ENCODE results near the gene LRRC4. TPM values are rescaled to one million over a fixed set of nuclear protein-coding genes. Genes with fewer than 3 reads are reported as not detected.

The LRRC4 gene
- total RNA-seq, 1 experiment from 2014 or later, result not detected

DNA sequence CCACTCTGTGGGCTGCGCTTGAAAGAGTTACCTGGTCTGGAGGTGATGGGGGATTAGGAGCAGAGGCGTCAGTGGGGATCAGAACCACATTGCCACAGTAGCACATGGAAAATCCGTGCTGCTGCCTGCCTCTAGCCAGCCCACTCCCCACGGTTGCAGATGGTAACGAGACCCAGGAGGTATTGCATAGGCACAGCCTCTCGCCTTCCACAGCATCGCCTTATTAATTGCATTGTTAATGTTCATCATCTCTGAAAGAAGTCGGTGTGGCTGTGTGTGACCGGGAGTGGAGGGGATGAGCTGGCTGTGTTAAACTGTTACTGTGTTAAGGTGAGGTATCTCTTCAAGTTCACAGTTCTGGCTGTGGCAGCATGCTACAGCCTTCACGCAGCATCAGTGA, 35.2 kb upstream of the LRRC4 start:
- intact Hi-C loops (cut with micrococcal nuclease), result no loop called here
- H3K36me3 Mint-ChIP-seq (ENCODE audit: insufficient read depth, unreplicated experiment), result peaks cover 25% of the 10 kb centered on the region
- no TSS peak for BruUV-seq (replicated peaks)
- DNase-seq (ENCODE audit: unreplicated experiment), result no peak
- TF ChIP-seq, protein P1, sequence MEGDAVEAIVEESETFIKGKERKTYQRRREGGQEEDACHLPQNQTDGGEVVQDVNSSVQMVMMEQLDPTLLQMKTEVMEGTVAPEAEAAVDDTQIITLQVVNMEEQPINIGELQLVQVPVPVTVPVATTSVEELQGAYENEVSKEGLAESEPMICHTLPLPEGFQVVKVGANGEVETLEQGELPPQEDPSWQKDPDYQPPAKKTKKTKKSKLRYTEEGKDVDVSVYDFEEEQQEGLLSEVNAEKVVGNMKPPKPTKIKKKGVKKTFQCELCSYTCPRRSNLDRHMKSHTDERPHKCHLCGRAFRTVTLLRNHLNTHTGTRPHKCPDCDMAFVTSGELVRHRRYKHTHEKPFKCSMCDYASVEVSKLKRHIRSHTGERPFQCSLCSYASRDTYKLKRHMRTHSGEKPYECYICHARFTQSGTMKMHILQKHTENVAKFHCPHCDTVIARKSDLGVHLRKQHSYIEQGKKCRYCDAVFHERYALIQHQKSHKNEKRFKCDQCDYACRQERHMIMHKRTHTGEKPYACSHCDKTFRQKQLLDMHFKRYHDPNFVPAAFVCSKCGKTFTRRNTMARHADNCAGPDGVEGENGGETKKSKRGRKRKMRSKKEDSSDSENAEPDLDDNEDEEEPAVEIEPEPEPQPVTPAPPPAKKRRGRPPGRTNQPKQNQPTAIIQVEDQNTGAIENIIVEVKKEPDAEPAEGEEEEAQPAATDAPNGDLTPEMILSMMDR (IDR thresholded peaks at IDR 0.05; ENCODE audit: unreplicated experiment), result no peak
- no peaks in the 10 kb centered on the region for H3K4me1 Mint-ChIP-seq (ENCODE audit: insufficient read depth, unreplicated experiment)
- H3K4me3 Mint-ChIP-seq (ENCODE audit: unreplicated experiment), result no peak overlapping the region
- H3K27ac Mint-ChIP-seq (ENCODE audit: low read depth, unreplicated experiment), result no peak overlapping the region
- ChIA-PET POLR2A (no interaction called here), CTCF (interaction anchor here (0.6 to 1.3 kb wide), 3 partner anchors 10 to 14 kb away, joined by 3 to 4 read pairs (median 4); no protein-coding TSS in a partner anchor)
- no peaks in the 10 kb centered on the region for H3K27me3 Mint-ChIP-seq (ENCODE audit: insufficient read depth, unreplicated experiment)
- H3K9me3 Mint-ChIP-seq (ENCODE audit: unreplicated experiment), result no peaks in the 10 kb centered on the region

DNA sequence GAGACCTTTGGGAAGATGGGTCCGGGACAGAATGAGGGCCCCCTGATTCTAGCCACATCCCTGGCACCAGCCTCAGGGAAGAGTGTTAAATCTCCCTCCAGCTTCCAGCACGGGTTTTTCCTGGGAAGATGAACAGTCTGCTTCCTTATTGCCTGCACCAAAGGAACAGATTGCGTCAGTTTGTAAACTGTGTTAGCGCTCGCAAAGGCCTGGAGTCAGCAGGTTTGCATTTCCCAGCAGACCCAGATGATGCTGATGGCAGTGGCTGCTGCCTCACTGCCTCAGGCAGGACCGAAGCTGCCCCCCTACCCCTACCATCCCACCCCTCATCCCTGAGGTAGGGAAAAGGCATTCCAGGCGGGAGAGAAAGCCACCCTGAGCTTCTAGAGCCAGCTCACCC, 34.6 kb upstream of the LRRC4 start:
- Mint-ChIP-seq H3K27ac (ENCODE audit: low read depth, unreplicated experiment) (no peak overlapping the region), H3K4me3 (ENCODE audit: unreplicated experiment) (no peak overlapping the region), H3K27me3 (ENCODE audit: insufficient read depth, unreplicated experiment) (no peaks in the 10 kb centered on the region), H3K36me3 (ENCODE audit: insufficient read depth, unreplicated experiment) (peaks cover 25% of the 10 kb centered on the region), H3K4me1 (ENCODE audit: insufficient read depth, unreplicated experiment) (no peaks in the 10 kb centered on the region), H3K9me3 (ENCODE audit: unreplicated experiment) (no peaks in the 10 kb centered on the region)
- DNase-seq (ENCODE audit: unreplicated experiment), result no peak
- no TSS peak for BruUV-seq (replicated peaks)
- ChIA-PET POLR2A (no interaction called here), CTCF (interaction anchor here (0.6 to 0.7 kb wide), 2 partner anchors 14 to 44 kb away, joined by 3 read pairs; no protein-coding TSS in a partner anchor)
- intact Hi-C loops (cut with micrococcal nuclease), result no loop called here
- TF ChIP-seq, protein P1 (IDR thresholded peaks at IDR 0.05; ENCODE audit: unreplicated experiment), result no peak

DNA sequence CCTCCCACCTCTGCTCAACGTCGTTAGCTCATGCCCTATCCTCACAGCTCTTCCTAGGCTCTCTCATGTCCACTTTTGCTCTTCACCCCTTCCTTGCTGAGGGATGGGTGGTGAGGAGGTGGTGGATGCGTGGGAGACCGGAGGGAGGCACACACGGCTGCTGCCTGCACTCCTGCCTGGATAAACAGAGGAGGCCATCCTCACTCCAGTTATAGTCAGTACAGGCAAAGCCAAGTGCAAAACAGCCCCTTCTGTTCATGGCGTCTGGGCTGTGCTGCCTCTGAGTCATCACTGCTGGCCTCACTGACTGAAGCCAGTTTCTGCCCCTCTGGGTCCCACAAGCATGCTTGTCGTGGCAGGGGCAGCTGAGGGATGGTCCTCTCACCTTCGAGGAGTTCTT, 31.9 kb upstream of the LRRC4 start:
- intact Hi-C loops (cut with micrococcal nuclease), result no loop called here
- Mint-ChIP-seq H3K27me3 (ENCODE audit: insufficient read depth, unreplicated experiment) (no peaks in the 10 kb centered on the region), H3K4me3 (ENCODE audit: unreplicated experiment) (no peak overlapping the region), H3K27ac (ENCODE audit: low read depth, unreplicated experiment) (no peak overlapping the region), H3K9me3 (ENCODE audit: unreplicated experiment) (no peaks in the 10 kb centered on the region), H3K36me3 (ENCODE audit: insufficient read depth, unreplicated experiment) (peaks cover 23% of the 10 kb centered on the region), H3K4me1 (ENCODE audit: insufficient read depth, unreplicated experiment) (no peaks in the 10 kb centered on the region)
- BruUV-seq (replicated peaks), result no TSS peak
- POLR2A ChIA-PET, result interaction anchor here (0.9 kb wide), 1 partner anchor 10 kb away, joined by 4 read pairs; no protein-coding TSS in a partner anchor
- TF ChIP-seq, protein P1 (IDR thresholded peaks at IDR 0.05; ENCODE audit: unreplicated experiment), result no peak
- CTCF ChIA-PET, result interaction anchor here (0.5 to 0.9 kb wide), 4 partner anchors 9 to 164 kb away, joined by 3 to 4 read pairs (median 3); no protein-coding TSS in a partner anchor
- no peak for DNase-seq (ENCODE audit: unreplicated experiment)

DNA sequence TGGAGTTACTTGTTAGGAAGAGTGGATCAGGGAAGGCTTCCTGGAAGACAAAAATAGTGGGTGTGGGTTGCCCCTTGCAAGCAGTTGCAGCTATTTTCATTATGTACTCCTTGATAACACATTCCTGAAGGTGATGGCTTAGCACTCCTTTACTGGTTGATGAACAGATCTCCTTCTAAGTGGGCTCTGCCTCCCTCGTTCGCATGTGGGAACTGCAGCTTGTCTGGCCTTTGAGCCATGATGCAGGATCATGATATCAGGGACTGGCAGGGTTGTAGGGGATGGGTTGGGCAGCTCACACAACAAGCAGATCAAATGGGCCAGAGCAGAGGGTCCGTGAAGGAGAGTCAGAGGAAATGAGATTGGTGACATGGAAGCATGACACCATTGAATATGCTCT, 28.8 kb upstream of the LRRC4 start:
- peaks cover 28% of the 10 kb centered on the region for H3K36me3 Mint-ChIP-seq (ENCODE audit: insufficient read depth, unreplicated experiment)
- ChIA-PET CTCF (interaction anchor here (0.6 to 0.8 kb wide), 3 partner anchors 149 to 390 kb away, joined by 3 to 5 read pairs (median 3); no protein-coding TSS in a partner anchor), POLR2A (interaction anchor here (0.8 kb wide), 1 partner anchor 9 kb away, joined by 3 read pairs; no protein-coding TSS in a partner anchor)
- H3K9me3 Mint-ChIP-seq (ENCODE audit: unreplicated experiment), result no peaks in the 10 kb centered on the region
- H3K27me3 Mint-ChIP-seq (ENCODE audit: insufficient read depth, unreplicated experiment), result no peaks in the 10 kb centered on the region
- no peak overlapping the region for H3K27ac Mint-ChIP-seq (ENCODE audit: low read depth, unreplicated experiment)
- BruUV-seq (replicated peaks), result no TSS peak
- H3K4me3 Mint-ChIP-seq (ENCODE audit: unreplicated experiment), result no peak overlapping the region
- intact Hi-C loops (cut with micrococcal nuclease), result no loop called here
- TF ChIP-seq, protein P1 (IDR thresholded peaks at IDR 0.05; ENCODE audit: unreplicated experiment), result no peak
- peaks cover 7% of the 10 kb centered on the region for H3K4me1 Mint-ChIP-seq (ENCODE audit: insufficient read depth, unreplicated experiment)
- DNase-seq (ENCODE audit: unreplicated experiment), result no peak
